Activated CD4-positive, alpha-beta T cell treated with anti-CD3 and anti-CD28 coated beads, Interleukin-2, amount 10 ng/mL, durations not matched to agents 24 days and 14 days (primary cell): Measurements from ENCODE around the gene MCFD2. TPM values are rescaled to one million over a fixed set of nuclear protein-coding genes. Genes with fewer than 3 reads are reported as not detected.
"Not testable (repeated sequence)": the region's sequence is repeated elsewhere in the genome, so short reads cannot be mapped to it uniquely, and the experiment has no call there.

Experiments used
- DNase-seq: peaks from one replicate; pipeline ENCODE4 v3.0.0; 2022
- H3K27ac Mint-ChIP-seq: one replicate; pipeline ENCODE4 v1.8.0; 2022; ENCODE audit warnings: mild to moderate bottlenecking, mixed read lengths
- H3K27me3 Mint-ChIP-seq: one replicate; pipeline ENCODE4 v1.8.0; 2022; ENCODE audit warnings: mixed read lengths
- H3K36me3 Mint-ChIP-seq: one replicate; pipeline ENCODE4 v1.8.0; 2022; ENCODE audit warnings: low read depth, mild to moderate bottlenecking, mixed read lengths
- H3K4me1 Mint-ChIP-seq: one replicate; pipeline ENCODE4 v1.8.0; 2021; ENCODE audit warnings: mixed read lengths
- H3K4me3 Mint-ChIP-seq: one replicate; pipeline ENCODE4 v1.8.0; 2022; ENCODE audit warnings: mild to moderate bottlenecking, moderate library complexity, mixed read lengths
- H3K9me3 Mint-ChIP-seq: one replicate; pipeline ENCODE4 v1.8.0; 2021; ENCODE audit warnings: mixed read lengths
- intact Hi-C: fragments of 100-400 bp; cut with micrococcal nuclease; formaldehyde crosslinking; loops from one replicate; pipeline ENCODE4 v1.15.1; 2023
- total RNA-seq: library from RNA; stranded (reverse); gene quantifications from 2 replicates; pipeline ENCODE4 v1.2.3, GENCODE V29; 2022

MCFD2 gene
- total RNA-seq, 1 donor from 2014 or later = 47.2 TPM

- H3K4me1 Mint-ChIP-seq = peaks cover 2% of the 10 kb centered on the region
- peaks cover 6% of the 10 kb centered on the region for H3K27me3 Mint-ChIP-seq
- no peaks in the 10 kb centered on the region for H3K36me3 Mint-ChIP-seq
- intact Hi-C loops = no loop called here
- no peak overlapping the region for H3K27ac Mint-ChIP-seq
- H3K4me3 Mint-ChIP-seq = no peak overlapping the region
- no peaks in the 10 kb centered on the region for H3K9me3 Mint-ChIP-seq
- no peak for DNase-seq
Observed at GRCh38 chr2:46878240-46878877, 37.2 kb downstream of the MCFD2 start.

- no peak overlapping the region for H3K27ac Mint-ChIP-seq
- intact Hi-C loops = no loop called here
- H3K27me3 Mint-ChIP-seq = peaks cover 6% of the 10 kb centered on the region
- no peak overlapping the region for H3K4me3 Mint-ChIP-seq
- H3K4me1 Mint-ChIP-seq = peaks cover 4% of the 10 kb centered on the region
- no peaks in the 10 kb centered on the region for H3K9me3 Mint-ChIP-seq
- DNase-seq = no peak
- no peaks in the 10 kb centered on the region for H3K36me3 Mint-ChIP-seq
Observed at GRCh38 chr2:46877619-46878113, 37.9 kb downstream of the MCFD2 start.

GRCh38 chr2:46876741-46877384 lies 38.7 kb downstream of the MCFD2 start:
- Mint-ChIP-seq H3K36me3 (no peaks in the 10 kb centered on the region), H3K9me3 (no peaks in the 10 kb centered on the region), H3K4me3 (no peak overlapping the region), H3K27me3 (peaks cover 6% of the 10 kb centered on the region), H3K27ac (no peak overlapping the region), H3K4me1 (peaks cover 7% of the 10 kb centered on the region)
- intact Hi-C loops = no loop called here
- peak; percentile 62 for DNase-seq

- H3K4me1 Mint-ChIP-seq, H3K27me3 Mint-ChIP-seq, DNase-seq, H3K36me3 Mint-ChIP-seq, intact Hi-C loops, H3K9me3 Mint-ChIP-seq, H3K27ac Mint-ChIP-seq, H3K4me3 Mint-ChIP-seq: not testable (repeated sequence)
Observed at GRCh38 chr2:46875962-46876689, 39.5 kb downstream of the MCFD2 start.

- Mint-ChIP-seq H3K9me3 (no peaks in the 10 kb centered on the region), H3K4me3 (no peak overlapping the region), H3K4me1 (peaks cover 7% of the 10 kb centered on the region), H3K36me3 (no peaks in the 10 kb centered on the region), H3K27me3 (peaks cover 4% of the 10 kb centered on the region), H3K27ac (no peak overlapping the region)
- intact Hi-C loops = no loop called here
- DNase-seq = no peak
Observed at GRCh38 chr2:46875226-46875899, 40.2 kb downstream of the MCFD2 start.

- Mint-ChIP-seq H3K9me3 (no peaks in the 10 kb centered on the region), H3K27ac (no peak overlapping the region), H3K36me3 (no peaks in the 10 kb centered on the region), H3K27me3 (peaks cover 4% of the 10 kb centered on the region), H3K4me3 (no peak overlapping the region), H3K4me1 (peaks cover 7% of the 10 kb centered on the region)
- no peak for DNase-seq
- intact Hi-C loops = no loop called here
Observed at GRCh38 chr2:46874236-46874929, 41.2 kb downstream of the MCFD2 start.

- no peaks in the 10 kb centered on the region for H3K9me3 Mint-ChIP-seq
- DNase-seq = peak; percentile 59
Observed at GRCh38 chr2:46873604-46874068, 42.0 kb downstream of the MCFD2 start.

GRCh38 chr2:46872902-46873603 lies 42.6 kb downstream of the MCFD2 start:
- H3K27me3 Mint-ChIP-seq = peaks cover 4% of the 10 kb centered on the region
- H3K4me3 Mint-ChIP-seq = no peak overlapping the region
- no peaks in the 10 kb centered on the region for H3K9me3 Mint-ChIP-seq
- H3K27ac Mint-ChIP-seq = no peak overlapping the region
- DNase-seq = no peak
- intact Hi-C loops = no loop called here
- peaks cover 7% of the 10 kb centered on the region for H3K4me1 Mint-ChIP-seq
- H3K36me3 Mint-ChIP-seq = no peaks in the 10 kb centered on the region

More at GRCh38 chr2:46873604-46874068, 42.0 kb downstream of the MCFD2 start:
- Mint-ChIP-seq H3K27ac (no peak overlapping the region), H3K4me3 (no peak overlapping the region), H3K4me1 (peaks cover 7% of the 10 kb centered on the region), H3K36me3 (no peaks in the 10 kb centered on the region), H3K27me3 (peaks cover 4% of the 10 kb centered on the region)
- intact Hi-C loops = no loop called here

- Mint-ChIP-seq H3K36me3 (no peaks in the 10 kb centered on the region), H3K27me3 (peaks cover 4% of the 10 kb centered on the region), H3K4me3 (no peak overlapping the region), H3K4me1 (peaks cover 7% of the 10 kb centered on the region), H3K9me3 (no peaks in the 10 kb centered on the region), H3K27ac (no peak overlapping the region)
- intact Hi-C loops = no loop called here
- DNase-seq = no peak
Observed at GRCh38 chr2:46871976-46872381, 43.6 kb downstream of the MCFD2 start.

- DNase-seq = no peak
- Mint-ChIP-seq H3K36me3 (no peaks in the 10 kb centered on the region), H3K27me3 (peaks cover 1% of the 10 kb centered on the region), H3K27ac (no peak overlapping the region), H3K4me3 (no peak overlapping the region), H3K9me3 (no peaks in the 10 kb centered on the region), H3K4me1 (peaks cover 9% of the 10 kb centered on the region)
- intact Hi-C loops = no loop called here
Observed at GRCh38 chr2:46870051-46870839, 45.4 kb downstream of the MCFD2 start.

GRCh38 chr2:46869621-46870020 lies 46.0 kb downstream of the MCFD2 start:
- intact Hi-C loops = no loop called here
- no peak overlapping the region for H3K27ac Mint-ChIP-seq
- H3K4me3 Mint-ChIP-seq = no peak overlapping the region
- peaks cover 9% of the 10 kb centered on the region for H3K4me1 Mint-ChIP-seq
- DNase-seq = no peak
- no peaks in the 10 kb centered on the region for H3K36me3 Mint-ChIP-seq
- no peaks in the 10 kb centered on the region for H3K27me3 Mint-ChIP-seq
- peaks cover 5% of the 10 kb centered on the region for H3K9me3 Mint-ChIP-seq

GRCh38 chr2:46866770-46867246 lies 48.8 kb downstream of the MCFD2 start:
- peaks cover 7% of the 10 kb centered on the region for H3K27me3 Mint-ChIP-seq
- H3K36me3 Mint-ChIP-seq = no peaks in the 10 kb centered on the region
- no peak overlapping the region for H3K4me3 Mint-ChIP-seq
- no peak for DNase-seq
- intact Hi-C loops = no loop called here
- H3K9me3 Mint-ChIP-seq = peaks cover 8% of the 10 kb centered on the region
- H3K4me1 Mint-ChIP-seq = peaks cover 2% of the 10 kb centered on the region
- H3K27ac Mint-ChIP-seq = no peak overlapping the region
